ENCODE results near the gene ABCG5.

DNA sequence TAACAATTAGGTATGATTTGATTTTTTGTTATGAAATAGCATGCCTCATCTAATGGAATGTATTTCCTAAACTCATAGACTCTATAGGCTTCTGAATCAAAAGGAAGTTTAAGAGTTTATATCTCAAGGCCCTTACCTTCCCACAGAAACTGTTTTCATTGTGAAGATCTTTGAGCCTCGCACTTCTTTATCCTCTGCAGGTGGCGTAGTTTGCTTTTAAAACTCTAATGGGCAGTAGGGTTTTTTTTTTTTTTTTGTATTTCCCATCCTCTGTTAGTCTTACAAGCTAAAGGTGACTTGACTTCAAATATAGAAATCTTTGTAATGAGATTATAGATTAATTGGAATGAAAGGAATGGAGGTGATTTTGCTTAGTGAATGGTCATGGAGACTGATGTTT is 36.5 kb downstream of the ABCG5 start:
- TF ChIP-seq, protein P1, sequence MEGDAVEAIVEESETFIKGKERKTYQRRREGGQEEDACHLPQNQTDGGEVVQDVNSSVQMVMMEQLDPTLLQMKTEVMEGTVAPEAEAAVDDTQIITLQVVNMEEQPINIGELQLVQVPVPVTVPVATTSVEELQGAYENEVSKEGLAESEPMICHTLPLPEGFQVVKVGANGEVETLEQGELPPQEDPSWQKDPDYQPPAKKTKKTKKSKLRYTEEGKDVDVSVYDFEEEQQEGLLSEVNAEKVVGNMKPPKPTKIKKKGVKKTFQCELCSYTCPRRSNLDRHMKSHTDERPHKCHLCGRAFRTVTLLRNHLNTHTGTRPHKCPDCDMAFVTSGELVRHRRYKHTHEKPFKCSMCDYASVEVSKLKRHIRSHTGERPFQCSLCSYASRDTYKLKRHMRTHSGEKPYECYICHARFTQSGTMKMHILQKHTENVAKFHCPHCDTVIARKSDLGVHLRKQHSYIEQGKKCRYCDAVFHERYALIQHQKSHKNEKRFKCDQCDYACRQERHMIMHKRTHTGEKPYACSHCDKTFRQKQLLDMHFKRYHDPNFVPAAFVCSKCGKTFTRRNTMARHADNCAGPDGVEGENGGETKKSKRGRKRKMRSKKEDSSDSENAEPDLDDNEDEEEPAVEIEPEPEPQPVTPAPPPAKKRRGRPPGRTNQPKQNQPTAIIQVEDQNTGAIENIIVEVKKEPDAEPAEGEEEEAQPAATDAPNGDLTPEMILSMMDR (IDR thresholded peaks at IDR 0.05): no peak
- TF ChIP-seq POLR2AphosphoS5 (IDR thresholded peaks at IDR 0.05; ENCODE audit: insufficient read depth in 1 of 2, low read depth in 1 of 2): no peak
- no peak for TF ChIP-seq POLR2A (IDR thresholded peaks at IDR 0.05)
